HG03159 (cell line): ENCODE results near the gene RERG.
"Not testable (repeated sequence)": the region's sequence is repeated elsewhere in the genome, so short reads cannot be mapped to it uniquely, and the experiment has no call there.

Experiments
- ATAC-seq: cut with Tn5 transposase; IDR thresholded peaks from one replicate; pipeline ENCODE4 v1.9.1; 2021; ENCODE audit warnings: mild to moderate bottlenecking, moderate library complexity; ENCODE audit not compliant: unreplicated experiment

Gene RERG

DNA sequence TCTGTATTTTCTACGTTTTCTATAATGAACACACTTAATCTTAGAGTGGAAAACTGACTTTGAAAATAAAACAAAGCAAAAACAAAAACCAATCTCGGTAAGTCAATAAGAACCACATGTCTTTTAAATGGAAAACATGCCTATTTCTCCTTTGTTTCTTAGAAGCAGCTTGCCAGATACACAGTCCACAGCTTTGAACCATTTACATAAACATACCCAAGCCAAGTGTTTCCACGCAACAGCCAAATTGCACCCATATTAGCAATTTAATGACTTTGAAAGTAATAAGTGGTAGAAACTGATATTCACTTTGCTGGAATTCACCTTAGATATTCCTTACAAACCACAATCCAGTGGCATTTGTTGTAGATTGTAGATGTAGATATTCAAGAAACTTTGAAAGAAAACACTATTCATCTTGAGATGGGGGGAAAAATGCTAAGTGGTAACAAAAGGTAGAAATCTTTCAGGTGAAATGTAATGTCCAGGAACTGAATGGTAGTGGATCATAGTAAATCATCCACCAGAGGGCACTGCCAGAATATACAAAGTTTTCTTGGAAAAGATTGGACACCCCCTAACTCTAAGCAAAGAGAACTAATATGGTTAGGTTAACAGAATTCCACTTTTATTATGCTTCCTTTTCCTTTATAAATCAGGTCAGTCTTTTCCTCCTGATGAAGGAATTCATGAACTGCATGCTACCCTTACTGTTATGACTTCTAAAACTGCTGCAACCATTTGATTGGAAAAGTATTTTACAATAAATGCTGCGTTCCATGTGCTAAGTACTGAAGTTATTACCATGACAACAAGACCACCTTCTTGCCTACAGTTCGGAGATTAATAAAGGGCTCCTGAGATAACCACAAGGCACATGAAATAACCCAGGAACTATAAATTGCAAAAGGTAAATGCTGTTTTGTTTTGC lies 69.8 kb downstream of the RERG start:
- no peak for ATAC-seq

DNA sequence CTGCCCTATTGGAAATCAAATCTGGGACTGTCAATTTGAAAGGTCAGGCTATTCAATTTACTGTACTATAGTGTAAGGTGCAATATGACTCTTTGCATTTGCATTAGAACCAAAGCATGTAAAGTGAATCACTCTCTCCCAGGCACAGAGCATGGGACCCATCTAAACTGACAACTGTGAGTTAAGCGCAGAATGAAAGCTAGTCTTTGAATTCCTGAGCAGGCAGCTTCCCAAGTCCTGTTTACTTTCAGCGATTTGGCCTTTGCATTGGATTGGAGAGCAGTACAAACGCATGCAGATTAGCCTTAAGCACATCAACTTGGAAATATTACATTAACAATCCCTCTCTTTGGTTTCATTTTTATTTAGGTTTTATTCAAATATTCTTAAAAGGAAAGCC lies 74.6 kb downstream of the RERG start:
- no peak for ATAC-seq

DNA sequence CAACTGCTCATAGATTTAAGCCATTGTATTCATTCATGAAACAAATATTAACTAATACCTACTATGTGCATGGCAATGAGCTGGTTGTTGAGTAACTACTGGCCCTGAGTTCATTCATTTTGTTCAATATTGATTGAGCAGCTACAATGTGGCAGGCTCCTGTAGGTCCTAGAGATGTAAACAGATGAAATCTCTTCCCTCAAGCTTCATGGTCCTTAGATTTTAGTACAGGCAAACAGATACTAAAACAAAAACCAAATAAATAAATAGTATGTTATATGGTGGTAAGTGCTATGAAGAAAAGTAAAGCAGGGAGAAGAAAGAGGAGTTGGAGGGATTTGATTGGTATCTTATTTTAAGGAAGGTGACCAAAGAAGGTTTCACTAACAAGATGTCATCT lies 77.8 kb downstream of the RERG start:
- no peak for ATAC-seq

DNA sequence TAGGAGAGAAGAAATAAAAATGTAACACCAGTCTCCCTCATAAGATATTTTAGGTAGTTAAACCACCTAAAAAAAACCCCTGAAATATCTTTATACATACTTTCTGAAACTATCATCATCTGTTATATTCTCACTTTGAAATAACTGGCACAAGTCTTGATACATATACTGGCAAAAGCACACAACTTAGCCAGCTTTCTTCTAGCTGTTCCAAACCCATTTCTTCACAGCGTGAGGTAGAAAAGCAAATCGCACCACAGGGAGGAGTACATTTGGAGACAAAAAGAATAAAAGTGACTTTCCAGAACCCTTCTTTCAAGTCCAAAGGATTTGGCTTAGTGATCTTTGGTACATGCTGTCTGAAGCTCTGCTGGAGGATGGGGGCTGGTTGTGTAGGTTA lies 78.5 kb downstream of the RERG start:
- no peak for ATAC-seq

DNA sequence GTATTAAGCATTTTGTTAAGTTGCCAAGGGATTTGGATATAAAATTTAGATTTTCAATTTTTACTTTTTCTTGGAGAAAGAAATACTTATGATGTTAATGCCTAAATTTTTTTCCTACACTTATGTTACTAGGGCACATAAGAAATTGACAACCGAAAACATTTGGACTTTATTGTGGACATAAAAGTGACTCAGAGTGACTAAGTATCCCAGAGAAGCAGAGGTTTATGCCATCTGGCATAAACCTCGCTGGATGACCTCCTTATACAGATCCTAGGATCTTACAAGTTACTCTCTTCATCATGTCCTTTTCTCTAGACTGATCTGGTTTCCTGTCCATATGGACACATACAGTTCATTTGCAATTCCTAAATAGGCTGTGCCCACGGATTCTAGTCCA lies 89.8 kb downstream of the RERG start:
- no peak for ATAC-seq

DNA sequence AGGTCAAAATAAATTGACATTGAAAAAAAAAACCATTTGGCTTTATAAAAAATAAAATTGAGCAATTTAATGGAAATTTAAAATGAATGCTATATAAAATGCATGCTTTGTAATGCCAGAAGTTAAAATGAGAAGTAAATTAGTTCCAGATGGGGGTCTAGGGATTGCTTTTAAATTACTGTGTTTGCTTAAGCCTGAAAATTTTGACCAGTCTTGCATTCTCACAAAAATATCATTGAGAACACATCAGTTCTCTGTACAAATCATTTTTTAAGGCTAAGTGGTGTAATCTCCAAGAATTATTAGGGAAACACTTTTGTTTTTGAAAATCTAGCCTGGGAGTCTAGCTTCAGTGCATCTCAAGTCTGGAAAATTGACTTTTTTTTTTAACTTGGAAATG lies 90.7 kb downstream of the RERG start:
- ATAC-seq: no peak

DNA sequence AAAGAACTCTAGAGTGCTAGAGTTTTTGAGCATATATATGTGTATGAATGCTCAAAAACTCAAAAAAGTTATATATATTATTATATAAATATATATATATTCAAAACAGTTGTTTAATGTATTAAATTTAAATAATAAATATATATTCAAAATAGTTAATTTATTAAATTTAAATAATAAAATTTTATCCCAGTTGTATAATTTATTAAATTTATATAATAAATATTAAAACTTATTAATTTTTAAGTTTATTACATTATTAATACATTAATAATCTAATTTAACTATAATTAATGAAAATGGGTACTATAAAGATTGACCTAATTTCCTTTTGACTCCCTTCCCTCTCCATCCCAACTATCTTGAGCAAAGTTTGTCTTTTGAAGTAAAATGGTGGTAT lies 97.8 kb downstream of the RERG start:
- ATAC-seq: no peak

DNA sequence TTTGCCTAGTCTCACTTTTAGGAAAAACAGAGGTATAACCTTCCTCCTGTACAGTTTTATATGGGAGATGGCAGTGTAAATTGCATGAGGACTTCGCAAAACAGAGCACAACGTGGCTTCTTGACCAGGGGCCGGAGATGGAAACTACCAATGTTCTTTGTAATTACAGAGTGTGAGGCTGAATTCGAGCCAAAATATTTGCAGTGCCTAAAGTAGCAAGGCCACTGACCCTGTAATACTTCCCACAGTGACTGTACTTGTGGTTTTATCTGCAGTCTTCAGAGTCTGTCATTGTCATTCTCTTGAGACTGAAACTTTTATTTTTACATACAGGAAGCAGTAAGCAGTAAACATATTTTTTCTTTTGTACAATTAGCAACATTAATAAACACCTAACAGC lies 98.9 kb downstream of the RERG start:
- ATAC-seq: no peak

DNA sequence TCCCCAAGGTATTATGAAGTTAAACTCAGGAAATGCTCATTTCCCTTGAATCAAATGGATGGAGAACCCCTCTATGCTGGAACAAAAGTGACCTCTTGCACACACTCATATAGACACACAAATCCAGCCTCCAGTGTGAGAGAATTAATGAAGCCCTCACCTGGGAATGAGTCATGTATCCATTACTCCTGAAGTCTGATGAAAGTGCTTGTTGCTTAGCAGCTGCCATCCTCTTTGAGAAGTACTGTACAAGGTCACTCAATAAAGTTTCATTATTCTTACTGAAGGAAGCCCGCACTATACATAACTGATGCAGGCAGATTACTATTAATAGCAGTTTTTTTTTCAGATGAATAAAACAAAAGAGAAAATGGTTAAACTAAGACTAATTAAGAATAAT lies 102.3 kb downstream of the RERG start:
- no peak for ATAC-seq

DNA sequence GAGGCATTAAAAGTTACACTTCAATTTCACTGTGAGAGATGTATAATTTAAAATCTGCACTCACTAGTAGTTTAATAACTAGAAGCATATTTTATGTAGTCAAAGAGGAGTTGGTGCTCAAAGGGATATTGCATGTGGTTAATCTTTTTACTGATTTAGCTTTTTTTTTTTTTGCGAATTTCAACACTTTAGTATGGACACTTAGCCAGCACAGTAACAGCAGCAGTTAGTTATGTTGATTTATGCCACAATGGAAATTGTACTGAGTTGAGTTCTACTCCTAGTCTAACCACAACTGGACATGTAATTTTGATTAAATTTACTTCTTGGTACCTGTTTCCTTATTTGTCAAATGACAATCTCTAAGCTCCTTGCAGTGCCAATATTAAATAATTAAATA lies 104.2 kb downstream of the RERG start:
- no peak for ATAC-seq

DNA sequence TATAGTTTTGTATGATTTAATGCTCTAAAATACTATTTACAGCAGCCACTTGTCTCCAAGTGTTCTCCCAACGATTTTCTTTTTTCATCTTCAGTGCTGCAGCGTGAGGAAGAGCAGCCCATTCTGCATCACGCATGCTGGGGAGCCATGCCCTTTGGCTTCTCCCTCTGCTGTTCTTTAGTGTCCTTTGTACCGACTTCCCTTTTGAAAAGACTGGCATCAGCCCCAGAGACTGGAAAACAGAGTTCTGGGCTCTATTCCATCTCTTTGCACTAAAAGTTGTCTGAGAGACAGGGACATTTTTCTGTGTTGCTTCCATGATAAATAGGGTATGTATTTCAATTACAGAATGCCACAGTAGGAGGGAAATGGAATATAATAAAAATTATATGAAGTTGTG lies 105.1 kb downstream of the RERG start:
- ATAC-seq: no peak

DNA sequence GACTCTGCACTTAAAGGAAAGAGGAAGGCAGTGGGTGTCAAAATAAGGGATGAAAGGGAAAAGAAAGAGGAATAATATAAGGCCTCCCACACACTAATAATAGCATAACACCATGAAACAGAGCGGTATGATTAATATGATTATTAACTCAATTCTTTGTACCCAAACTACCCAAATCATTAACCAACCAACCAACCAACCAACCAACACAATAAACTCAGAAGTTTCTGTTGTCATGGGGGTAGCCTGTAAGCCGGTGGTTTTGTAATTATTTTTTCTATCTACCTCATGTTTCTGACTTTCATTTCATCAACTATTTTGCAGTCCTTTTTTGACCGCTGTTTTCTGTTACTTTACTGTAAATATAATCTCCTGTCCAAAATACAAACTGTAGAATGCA lies 105.8 kb downstream of the RERG start:
- ATAC-seq: no peak

DNA sequence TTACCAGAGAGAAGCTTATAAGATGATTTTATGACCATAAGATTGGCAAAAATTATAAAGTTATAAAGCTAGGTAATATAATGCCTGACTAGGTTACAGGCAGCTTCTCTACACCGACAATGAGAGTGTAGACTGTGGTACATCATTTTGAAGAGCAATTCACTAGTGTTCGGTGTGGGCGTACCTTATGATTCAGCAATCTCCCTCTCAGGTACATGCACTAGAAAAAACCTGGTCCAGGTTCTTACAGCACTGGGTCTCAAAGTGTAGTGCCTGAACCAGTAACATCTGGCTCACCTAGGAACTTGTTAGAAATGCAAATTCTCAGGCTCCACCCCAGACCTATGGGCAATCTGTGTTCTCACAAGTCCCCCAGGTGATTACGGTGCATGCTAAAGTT lies 106.7 kb downstream of the RERG start:
- ATAC-seq: no peak

DNA sequence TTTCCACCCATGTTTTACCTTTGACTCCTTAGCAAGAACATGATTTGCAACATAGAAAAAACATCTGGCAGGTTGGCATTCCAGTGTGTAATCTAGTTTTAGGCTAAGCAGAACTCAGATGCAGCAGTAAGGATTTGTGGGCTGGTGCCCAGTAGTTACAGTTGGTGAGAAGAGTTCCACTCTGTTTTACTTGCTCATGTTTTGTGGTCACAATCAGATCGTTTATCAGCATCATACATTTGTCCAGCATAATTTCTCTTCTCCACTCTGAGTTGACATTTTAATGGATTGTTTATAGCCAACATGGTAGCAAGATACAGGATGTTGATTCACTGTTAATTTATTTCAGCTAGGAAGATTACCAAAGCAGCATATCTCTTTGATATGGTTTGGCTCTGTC lies 128.4 kb downstream of the RERG start:
- ATAC-seq: no peak

DNA sequence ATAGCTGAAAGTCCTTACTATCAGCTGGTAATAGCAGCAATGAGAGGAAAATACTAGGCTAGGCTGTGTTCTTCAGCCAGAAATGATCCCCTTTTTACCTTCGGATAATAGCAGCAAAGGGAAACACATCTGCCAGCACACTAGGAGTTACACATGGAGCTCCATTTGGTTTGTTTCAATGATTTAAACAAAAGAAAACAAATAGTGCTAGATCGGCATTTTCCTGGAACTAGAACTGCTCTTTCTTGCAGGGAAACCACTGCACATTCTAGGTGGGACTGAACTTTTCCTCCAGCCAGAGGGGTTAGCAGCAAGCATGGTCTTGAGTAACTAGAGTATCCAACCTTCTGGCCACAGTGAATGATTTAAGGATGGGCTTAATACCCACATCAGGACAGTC lies 130.8 kb downstream of the RERG start:
- no peak for ATAC-seq

DNA sequence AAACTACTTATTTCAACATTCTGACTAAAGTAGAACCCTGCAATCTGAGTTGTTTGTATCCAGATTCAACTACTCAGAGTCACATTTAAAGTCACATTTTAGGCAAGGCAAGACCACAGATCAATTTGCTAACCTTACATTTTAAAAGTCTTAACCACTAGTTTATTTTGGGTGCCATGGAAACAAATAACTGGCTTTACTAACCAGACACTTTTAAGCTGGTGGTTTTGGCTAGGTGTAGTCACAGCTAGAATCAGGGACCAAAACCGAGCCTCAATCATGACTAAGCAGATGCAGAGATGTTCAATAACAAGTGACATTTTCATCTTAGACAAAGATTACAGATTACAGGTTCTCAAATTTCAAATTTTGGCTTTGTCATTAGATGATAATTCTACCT lies 133.1 kb downstream of the RERG start:
- no peak for ATAC-seq

DNA sequence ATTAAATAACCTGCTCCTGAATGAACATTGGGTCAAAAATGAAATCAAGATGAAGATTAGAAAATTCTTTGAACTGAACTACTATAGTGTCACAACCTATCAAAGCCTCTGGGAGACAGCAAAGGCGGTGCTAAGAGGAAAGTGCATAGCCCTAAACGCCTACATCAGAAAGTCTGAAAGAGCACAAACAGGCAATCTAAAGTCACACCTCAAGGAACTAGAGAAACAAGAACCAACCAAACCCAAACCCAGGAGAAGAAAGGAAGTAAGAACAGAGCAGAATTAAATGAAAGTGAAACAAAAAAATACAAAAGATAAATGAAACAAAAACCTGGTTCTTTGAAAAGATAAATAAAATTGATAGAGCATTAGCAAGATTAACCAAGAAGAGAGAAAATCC lies 143.5 kb downstream of the RERG start:
- ATAC-seq: not testable (repeated sequence)

DNA sequence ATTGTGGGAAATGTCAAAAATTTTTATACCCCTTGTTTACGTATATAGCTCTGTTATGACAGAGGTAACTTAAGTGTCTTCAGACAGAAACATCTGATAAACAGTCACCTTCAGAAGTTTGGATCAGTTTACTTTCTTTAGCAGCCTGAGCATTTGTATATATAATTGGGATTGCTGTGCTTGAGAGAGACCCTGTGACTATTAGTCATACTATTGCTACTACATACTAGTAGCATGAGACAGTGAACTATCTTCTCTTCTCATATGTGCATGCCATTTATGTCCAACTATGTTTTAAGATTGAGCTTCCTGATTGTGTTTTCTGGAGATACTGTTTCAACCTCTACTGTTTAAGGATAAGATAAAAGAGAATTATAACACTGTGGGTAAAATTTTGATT lies 146.9 kb downstream of the RERG start:
- ATAC-seq: no peak

DNA sequence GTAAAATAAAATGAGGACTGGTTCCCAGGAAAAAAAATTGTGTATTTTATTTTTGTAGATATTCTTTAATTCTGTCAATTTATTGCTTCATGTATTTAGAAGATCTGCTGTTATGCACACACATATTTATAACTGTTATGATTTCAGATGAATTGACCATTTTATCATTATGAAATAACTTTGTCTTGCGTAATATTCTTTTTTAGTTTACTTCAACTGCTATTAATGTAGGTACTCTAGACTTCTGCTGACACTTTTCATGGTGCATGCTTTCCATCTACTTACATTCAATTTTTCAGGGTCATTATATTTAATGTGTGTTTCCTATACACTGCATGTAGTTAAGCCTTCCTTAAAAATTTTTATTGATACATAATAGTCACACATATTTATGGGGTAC lies 162.1 kb downstream of the RERG start:
- ATAC-seq: no peak
